Measurements from ENCODE around the gene PARD3B.

- TF ChIP-seq POLR2A (IDR thresholded peaks at IDR 0.05; ENCODE audit: low read length) (no peak), GATA1 (IDR thresholded peaks at IDR 0.05; ENCODE audit: low read depth, low read length) (no peak)
Observed at GRCh38 chr2:204673877-204674276, 128.6 kb downstream of the PARD3B start.

All from erythroblast (primary cell).